HUES48 (cell line): ENCODE data around the gene TRIM29.
"Not testable (repeated sequence)": the region's sequence is repeated elsewhere in the genome, so short reads cannot be mapped to it uniquely, and the experiment has no call there.

ENCODE experiments used
- H3K27ac ChIP-seq: one replicate; pipeline ENCODE4 v1.7.0; 2013; ENCODE audit warnings: low read depth, low read length, inconsistent platforms
- H3K27me3 ChIP-seq: 2 replicates; pipeline ENCODE4 v1.6.1; 2013; ENCODE audit warnings: mild to moderate bottlenecking, low read length; ENCODE audit not compliant: control insufficient read depth, insufficient read depth
- H3K36me3 ChIP-seq: 2 replicates; pipeline ENCODE4 v1.6.1; 2013; ENCODE audit warnings: low read length; ENCODE audit not compliant: control insufficient read depth, insufficient read depth
- H3K4me1 ChIP-seq: 2 replicates; pipeline ENCODE4 v1.6.1; 2013; ENCODE audit warnings: mild to moderate bottlenecking, low read length; ENCODE audit not compliant: control insufficient read depth, insufficient read depth
- H3K4me3 ChIP-seq: 2 replicates; pipeline ENCODE4 v1.5.1; 2013; ENCODE audit warnings: mild to moderate bottlenecking, low read depth, low read length
- H3K9ac ChIP-seq: 2 replicates; pipeline ENCODE4 v1.6.1; 2013; ENCODE audit warnings: mild to moderate bottlenecking, low read depth, low read length, moderate library complexity
- H3K9me3 ChIP-seq: 2 replicates; pipeline ENCODE4 v1.6.1; 2013; ENCODE audit warnings: low read length; ENCODE audit not compliant: control insufficient read depth, insufficient read depth

Gene TRIM29

GRCh38 chr11:120146413-120147093, 8.6 kb upstream of the TRIM29 start:
- H3K9me3 ChIP-seq = no peaks in the 10 kb centered on the region
- no peaks in the 10 kb centered on the region for H3K36me3 ChIP-seq
- no peak overlapping the region for H3K4me3 ChIP-seq
- no peak overlapping the region for H3K27ac ChIP-seq
- H3K27me3 ChIP-seq = no peaks in the 10 kb centered on the region
- no peak overlapping the region for H3K9ac ChIP-seq
- H3K4me1 ChIP-seq = no peaks in the 10 kb centered on the region

- no peak overlapping the region for H3K27ac ChIP-seq
- no peaks in the 10 kb centered on the region for H3K4me1 ChIP-seq
- no peaks in the 10 kb centered on the region for H3K36me3 ChIP-seq
- no peaks in the 10 kb centered on the region for H3K9me3 ChIP-seq
- H3K4me3 ChIP-seq = no peak overlapping the region
- no peaks in the 10 kb centered on the region; the same call in 1 of the 2 replicates for H3K27me3 ChIP-seq
- H3K9ac ChIP-seq = no peak overlapping the region
Observed at GRCh38 chr11:120144501-120144900, 6.6 kb upstream of the TRIM29 start.

- not testable (repeated sequence) for H3K9ac ChIP-seq, H3K4me1 ChIP-seq, H3K36me3 ChIP-seq, H3K27ac ChIP-seq, H3K27me3 ChIP-seq, H3K4me3 ChIP-seq, H3K9me3 ChIP-seq
Observed at GRCh38 chr11:120143472-120143871, 5.6 kb upstream of the TRIM29 start.

GRCh38 chr11:120142441-120143100, 4.7 kb upstream of the TRIM29 start:
- no peaks in the 10 kb centered on the region for H3K9me3 ChIP-seq
- H3K27ac ChIP-seq = no peak overlapping the region
- no peaks in the 10 kb centered on the region; the same call in 1 of the 2 replicates for H3K27me3 ChIP-seq
- no peaks in the 10 kb centered on the region for H3K4me1 ChIP-seq
- H3K36me3 ChIP-seq = no peaks in the 10 kb centered on the region
- no peak overlapping the region for H3K9ac ChIP-seq
- no peak overlapping the region for H3K4me3 ChIP-seq

- no peak overlapping the region for H3K9ac ChIP-seq
- H3K36me3 ChIP-seq = no peaks in the 10 kb centered on the region
- no peak overlapping the region for H3K27ac ChIP-seq
- no peak overlapping the region for H3K4me3 ChIP-seq
- no peaks in the 10 kb centered on the region for H3K9me3 ChIP-seq
- H3K4me1 ChIP-seq = no peaks in the 10 kb centered on the region
- no peaks in the 10 kb centered on the region; the same call in 1 of the 2 replicates for H3K27me3 ChIP-seq
Observed at GRCh38 chr11:120141768-120142423, 4.0 kb upstream of the TRIM29 start.

- H3K27ac ChIP-seq = no peak overlapping the region
- H3K36me3 ChIP-seq = no peaks in the 10 kb centered on the region
- no peaks in the 10 kb centered on the region for H3K4me1 ChIP-seq
- H3K9me3 ChIP-seq = no peaks in the 10 kb centered on the region
- H3K4me3 ChIP-seq = no peak overlapping the region
- H3K9ac ChIP-seq = no peak overlapping the region
- H3K27me3 ChIP-seq = no peaks in the 10 kb centered on the region; the same call in 1 of the 2 replicates
Observed at GRCh38 chr11:120141113-120141767, 3.3 kb upstream of the TRIM29 start.

GRCh38 chr11:120139316-120140069, 1.6 kb upstream of the TRIM29 start:
- Histone ChIP-seq H3K4me3 (no peak overlapping the region), H3K27ac (no peak overlapping the region), H3K9me3 (no peaks in the 10 kb centered on the region), H3K27me3 (no peaks in the 10 kb centered on the region; the same call in 1 of the 2 replicates), H3K36me3 (no peaks in the 10 kb centered on the region), H3K4me1 (no peaks in the 10 kb centered on the region), H3K9ac (no peak overlapping the region)

GRCh38 chr11:120137187-120137610, 714 bp downstream of the TRIM29 start:
- no peaks in the 10 kb centered on the region for H3K4me1 ChIP-seq
- H3K9me3 ChIP-seq = no peaks in the 10 kb centered on the region
- no peaks in the 10 kb centered on the region; the same call in 1 of the 2 replicates for H3K27me3 ChIP-seq
- H3K9ac ChIP-seq = no peak overlapping the region
- H3K27ac ChIP-seq = no peak overlapping the region
- H3K36me3 ChIP-seq = no peaks in the 10 kb centered on the region
- no peak overlapping the region for H3K4me3 ChIP-seq

GRCh38 chr11:120136356-120136755, 1.6 kb downstream of the TRIM29 start:
- H3K27ac ChIP-seq = no peak overlapping the region

GRCh38 chr11:120135838-120136237, 2.1 kb downstream of the TRIM29 start:
- Histone ChIP-seq H3K36me3 (no peaks in the 10 kb centered on the region), H3K27me3 (no peaks in the 10 kb centered on the region; the same call in 1 of the 2 replicates), H3K4me3 (no peak overlapping the region), H3K4me1 (no peaks in the 10 kb centered on the region), H3K9me3 (no peaks in the 10 kb centered on the region), H3K9ac (no peak overlapping the region), H3K27ac (no peak overlapping the region)

More at GRCh38 chr11:120136356-120136755, 1.6 kb downstream of the TRIM29 start:
- no peaks in the 10 kb centered on the region for H3K4me1 ChIP-seq
- no peak overlapping the region for H3K9ac ChIP-seq
- H3K27me3 ChIP-seq = no peaks in the 10 kb centered on the region; the same call in 1 of the 2 replicates
- no peak overlapping the region for H3K4me3 ChIP-seq
- no peaks in the 10 kb centered on the region for H3K36me3 ChIP-seq
- no peaks in the 10 kb centered on the region for H3K9me3 ChIP-seq
